ENCODE data around the gene TGOLN2. TPM values are rescaled to one million over a fixed set of nuclear protein-coding genes. Genes with fewer than 3 reads are reported as not detected.
A peak's percentile ranks its signal among the peaks of the same experiment; 100 is the strongest.

The TGOLN2 gene
- total RNA-seq, 1 experiment from 2014 or later = 56.0 TPM

GRCh38 chr2:85329181-85329651 lies 1.4 kb upstream of the TGOLN2 start:
- H3K9me3 ChIP-seq (ENCODE audit: low read depth, low read length, poor library complexity, severe bottlenecking) = no peaks in the 10 kb centered on the region
- no peak overlapping the region for H3K4me3 ChIP-seq (ENCODE audit: low read depth, low read length, poor library complexity, severe bottlenecking)
- peaks cover 8% of the 10 kb centered on the region for H3K36me3 ChIP-seq (ENCODE audit: insufficient read depth, low read length, poor library complexity, severe bottlenecking)
- TF ChIP-seq CTCF (conservative IDR thresholded peaks at IDR 0.05; ENCODE audit: low read depth, low read length) = no peak
- no peak for TF ChIP-seq EZH2 (IDR thresholded peaks at IDR 0.05; ENCODE audit: borderline replicate concordance, low read depth, low read length, poor library complexity, severe bottlenecking)
- DNase-seq (ENCODE audit: low spot score) = no peak
- intact Hi-C loops (cut with micrococcal nuclease; ENCODE audit: unreplicated experiment) = loop anchor here (10.0 kb wide), 1 partner anchor 216 kb away; no protein-coding TSS in a partner anchor
- ChIA-PET CTCF (interaction anchor here (0.5 kb wide), 1 partner anchor 29 kb away, joined by 3 read pairs; no protein-coding TSS in a partner anchor), POLR2A (ENCODE audit: low non-redundant PET) (no interaction called here)
- H3K27ac ChIP-seq (ENCODE audit: low read depth, low read length, poor library complexity, severe bottlenecking) = no peak overlapping the region
- no TSS peak for BruUV-seq (replicated peaks)
- H3K27me3 ChIP-seq (replicated peaks; ENCODE audit: insufficient read depth, low read depth, low read length, poor library complexity) = no peaks in the 10 kb centered on the region
- peaks cover 17% of the 10 kb centered on the region for H3K4me1 ChIP-seq (ENCODE audit: insufficient read depth, low read length, poor library complexity, severe bottlenecking)

- POLR2A ChIA-PET (ENCODE audit: low non-redundant PET) = interaction anchor here (1.1 kb wide), 1 partner anchor 214 kb away, joined by 11 read pairs; no protein-coding TSS in a partner anchor
- Histone ChIP-seq H3K27ac (ENCODE audit: low read depth, low read length, poor library complexity, severe bottlenecking) (peak overlapping the region; percentile 86), H3K9me3 (ENCODE audit: low read depth, low read length, poor library complexity, severe bottlenecking) (no peaks in the 10 kb centered on the region), H3K27me3 (replicated peaks; ENCODE audit: insufficient read depth, low read depth, low read length, poor library complexity) (no peaks in the 10 kb centered on the region), H3K4me1 (ENCODE audit: insufficient read depth, low read length, poor library complexity, severe bottlenecking) (peaks cover 17% of the 10 kb centered on the region), H3K4me3 (ENCODE audit: low read depth, low read length, poor library complexity, severe bottlenecking) (peak overlapping the region; percentile 87), H3K36me3 (ENCODE audit: insufficient read depth, low read length, poor library complexity, severe bottlenecking) (peaks cover 22% of the 10 kb centered on the region)
- peak; percentile 43 for DNase-seq (ENCODE audit: low spot score)
- TF ChIP-seq EZH2 (IDR thresholded peaks at IDR 0.05; ENCODE audit: borderline replicate concordance, low read depth, low read length, poor library complexity, severe bottlenecking) (no peak), CTCF (conservative IDR thresholded peaks at IDR 0.05; ENCODE audit: low read depth, low read length) (no peak)
- CTCF ChIA-PET = interaction anchor here (0.6 kb wide), 1 partner anchor 1242 kb away, joined by 6 read pairs; no protein-coding TSS in a partner anchor
- BruUV-seq (replicated peaks) = no TSS peak
- intact Hi-C loops (cut with micrococcal nuclease; ENCODE audit: unreplicated experiment) = loop anchor here (10.0 kb wide), 1 partner anchor 218 kb away; no protein-coding TSS in a partner anchor
These were observed 498 bp downstream of the TGOLN2 start for GRCh38 chr2:85327160-85327821.

GRCh38 chr2:85326406-85327159 lies 1.2 kb downstream of the TGOLN2 start:
- Histone ChIP-seq H3K9me3 (ENCODE audit: low read depth, low read length, poor library complexity, severe bottlenecking) (no peaks in the 10 kb centered on the region), H3K27ac (ENCODE audit: low read depth, low read length, poor library complexity, severe bottlenecking) (peak overlapping the region; percentile 86), H3K27me3 (replicated peaks; ENCODE audit: insufficient read depth, low read depth, low read length, poor library complexity) (no peaks in the 10 kb centered on the region), H3K36me3 (ENCODE audit: insufficient read depth, low read length, poor library complexity, severe bottlenecking) (peaks cover 29% of the 10 kb centered on the region), H3K4me1 (ENCODE audit: insufficient read depth, low read length, poor library complexity, severe bottlenecking) (peaks cover 17% of the 10 kb centered on the region), H3K4me3 (ENCODE audit: low read depth, low read length, poor library complexity, severe bottlenecking) (peak overlapping the region; percentile 87)
- DNase-seq (ENCODE audit: low spot score) = peak; percentile 17
- BruUV-seq (replicated peaks) = TSS peak; percentile 35
- CTCF ChIA-PET = interaction anchor here (0.6 to 0.7 kb wide), 2 partner anchors 296 to 488 kb away, joined by 3 read pairs; no protein-coding TSS in a partner anchor
- POLR2A ChIA-PET (ENCODE audit: low non-redundant PET) = no interaction called here
- intact Hi-C loops (cut with micrococcal nuclease; ENCODE audit: unreplicated experiment) = loop anchor here (10.0 kb wide), 1 partner anchor 218 kb away; no protein-coding TSS in a partner anchor
- TF ChIP-seq CTCF (conservative IDR thresholded peaks at IDR 0.05; ENCODE audit: low read depth, low read length) (no peak), EZH2 (IDR thresholded peaks at IDR 0.05; ENCODE audit: borderline replicate concordance, low read depth, low read length, poor library complexity, severe bottlenecking) (no peak)

Data from A673 (cell line).